Lower leg skin (tissue), 3 donors: Measurements from ENCODE around the gene IFI6.

Experiments
- CTCF ChIP-seq, 3 donors: fragments of 450-650 bp; IDR thresholded peaks; one replicate each; pipeline ENCODE4 v1.5.1; 2016; ENCODE audit warnings: antibody characterized with exemption in 3 of 3, mild to moderate bottlenecking in 3 of 3, moderate library complexity in 2 of 3
- POLR2A ChIP-seq, 2 donors: fragments of 450-650 bp; IDR thresholded peaks; one replicate each; pipeline ENCODE4 v1.6.1; 2016 to 2017; ENCODE audit warnings: antibody characterized with exemption in 2 of 2, mild to moderate bottlenecking in 1 of 2, moderate library complexity in 1 of 2

GRCh38 chr1:27660300-27660835, 11.6 kb downstream of the IFI6 start:
- TF ChIP-seq POLR2A (IDR thresholded peaks at IDR 0.05): no peak
- no peak for TF ChIP-seq CTCF (IDR thresholded peaks at IDR 0.05)
